ENCODE results near the gene KLHDC8A. TPM values are rescaled to one million over a fixed set of nuclear protein-coding genes. Genes with fewer than 3 reads are reported as not detected.

KLHDC8A gene
- total RNA-seq, 1 donor from 2014 or later, result 1.5 TPM

GRCh38 chr1:205360891-205361290 lies 4.2 kb upstream of the KLHDC8A start:
- Mint-ChIP-seq H3K4me1 (ENCODE audit: unreplicated experiment) (peaks cover 8% of the 10 kb centered on the region), H3K9me3 (ENCODE audit: unreplicated experiment) (no peaks in the 10 kb centered on the region), H3K27ac (ENCODE audit: unreplicated experiment) (no peak overlapping the region)

GRCh38 chr1:205359771-205360565 lies 3.2 kb upstream of the KLHDC8A start:
- peaks cover 5% of the 10 kb centered on the region for H3K4me1 Mint-ChIP-seq (ENCODE audit: unreplicated experiment)
- H3K27ac Mint-ChIP-seq (ENCODE audit: unreplicated experiment), result no peak overlapping the region
- H3K4me3 Mint-ChIP-seq (ENCODE audit: unreplicated experiment), result no peak overlapping the region
- H3K9me3 Mint-ChIP-seq (ENCODE audit: unreplicated experiment), result no peaks in the 10 kb centered on the region
- TF ChIP-seq CTCF (IDR thresholded peaks at IDR 0.05; ENCODE audit: unreplicated experiment), result no peak
- peaks cover 2% of the 10 kb centered on the region for H3K27me3 Mint-ChIP-seq (ENCODE audit: unreplicated experiment)
- no peak for DNase-seq (ENCODE audit: low spot score)
- no peaks in the 10 kb centered on the region for H3K36me3 Mint-ChIP-seq (ENCODE audit: low read depth, unreplicated experiment)

More at GRCh38 chr1:205360891-205361290, 4.2 kb upstream of the KLHDC8A start:
- no peak for TF ChIP-seq CTCF (IDR thresholded peaks at IDR 0.05; ENCODE audit: unreplicated experiment)
- peaks cover 2% of the 10 kb centered on the region for H3K27me3 Mint-ChIP-seq (ENCODE audit: unreplicated experiment)
- no peaks in the 10 kb centered on the region for H3K36me3 Mint-ChIP-seq (ENCODE audit: low read depth, unreplicated experiment)
- DNase-seq (ENCODE audit: low spot score), result no peak
- no peak overlapping the region for H3K4me3 Mint-ChIP-seq (ENCODE audit: unreplicated experiment)

- Mint-ChIP-seq H3K27ac (ENCODE audit: unreplicated experiment) (no peak overlapping the region), H3K9me3 (ENCODE audit: unreplicated experiment) (no peaks in the 10 kb centered on the region), H3K4me3 (ENCODE audit: unreplicated experiment) (no peak overlapping the region), H3K36me3 (ENCODE audit: low read depth, unreplicated experiment) (no peaks in the 10 kb centered on the region), H3K4me1 (ENCODE audit: unreplicated experiment) (peaks cover 5% of the 10 kb centered on the region), H3K27me3 (ENCODE audit: unreplicated experiment) (peaks cover 2% of the 10 kb centered on the region)
- DNase-seq (ENCODE audit: low spot score), result no peak
- no peak for TF ChIP-seq CTCF (IDR thresholded peaks at IDR 0.05; ENCODE audit: unreplicated experiment)
Measured at GRCh38 chr1:205358579-205358978, 1.9 kb upstream of the KLHDC8A start.

GRCh38 chr1:205357567-205357966 lies 845 bp upstream of the KLHDC8A start:
- no peak for TF ChIP-seq CTCF (IDR thresholded peaks at IDR 0.05; ENCODE audit: unreplicated experiment)
- Mint-ChIP-seq H3K27ac (ENCODE audit: unreplicated experiment) (no peak overlapping the region), H3K4me1 (ENCODE audit: unreplicated experiment) (peaks cover 7% of the 10 kb centered on the region), H3K36me3 (ENCODE audit: low read depth, unreplicated experiment) (no peaks in the 10 kb centered on the region), H3K27me3 (ENCODE audit: unreplicated experiment) (peaks cover 2% of the 10 kb centered on the region), H3K4me3 (ENCODE audit: unreplicated experiment) (no peak overlapping the region), H3K9me3 (ENCODE audit: unreplicated experiment) (no peaks in the 10 kb centered on the region)
- no peak for DNase-seq (ENCODE audit: low spot score)

GRCh38 chr1:205355075-205355453 lies 1.7 kb downstream of the KLHDC8A start:
- no peak for DNase-seq (ENCODE audit: low spot score)
- no peak for TF ChIP-seq CTCF (IDR thresholded peaks at IDR 0.05; ENCODE audit: unreplicated experiment)
- Mint-ChIP-seq H3K9me3 (ENCODE audit: unreplicated experiment) (no peaks in the 10 kb centered on the region), H3K36me3 (ENCODE audit: low read depth, unreplicated experiment) (no peaks in the 10 kb centered on the region), H3K4me1 (ENCODE audit: unreplicated experiment) (peaks cover 15% of the 10 kb centered on the region), H3K4me3 (ENCODE audit: unreplicated experiment) (no peak overlapping the region), H3K27ac (ENCODE audit: unreplicated experiment) (no peak overlapping the region), H3K27me3 (ENCODE audit: unreplicated experiment) (peaks cover 2% of the 10 kb centered on the region)

Data from endothelial cell (in vitro differentiated cells).